ENCODE results near the gene MPPED2.

MPPED2 gene

DNA sequence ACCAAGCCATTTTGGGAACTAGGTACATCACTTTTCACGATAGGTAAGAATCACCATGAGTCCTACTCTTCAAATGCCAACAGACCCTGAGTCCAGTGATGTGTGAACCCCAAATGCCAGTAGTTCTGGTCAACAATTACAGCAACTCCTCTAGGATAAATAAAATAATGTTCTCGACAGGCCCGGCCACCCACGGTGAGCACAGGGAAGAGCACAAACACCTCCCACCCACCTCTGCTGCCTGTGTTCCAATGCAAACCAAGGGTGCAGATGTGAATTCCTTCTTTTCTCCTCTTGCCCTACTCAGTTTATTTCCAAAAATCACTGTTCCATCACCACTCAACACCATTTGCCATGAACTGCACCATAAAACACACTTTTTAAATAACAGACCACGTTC, 33.3 kb downstream of the MPPED2 start:
- TF ChIP-seq, protein P1, sequence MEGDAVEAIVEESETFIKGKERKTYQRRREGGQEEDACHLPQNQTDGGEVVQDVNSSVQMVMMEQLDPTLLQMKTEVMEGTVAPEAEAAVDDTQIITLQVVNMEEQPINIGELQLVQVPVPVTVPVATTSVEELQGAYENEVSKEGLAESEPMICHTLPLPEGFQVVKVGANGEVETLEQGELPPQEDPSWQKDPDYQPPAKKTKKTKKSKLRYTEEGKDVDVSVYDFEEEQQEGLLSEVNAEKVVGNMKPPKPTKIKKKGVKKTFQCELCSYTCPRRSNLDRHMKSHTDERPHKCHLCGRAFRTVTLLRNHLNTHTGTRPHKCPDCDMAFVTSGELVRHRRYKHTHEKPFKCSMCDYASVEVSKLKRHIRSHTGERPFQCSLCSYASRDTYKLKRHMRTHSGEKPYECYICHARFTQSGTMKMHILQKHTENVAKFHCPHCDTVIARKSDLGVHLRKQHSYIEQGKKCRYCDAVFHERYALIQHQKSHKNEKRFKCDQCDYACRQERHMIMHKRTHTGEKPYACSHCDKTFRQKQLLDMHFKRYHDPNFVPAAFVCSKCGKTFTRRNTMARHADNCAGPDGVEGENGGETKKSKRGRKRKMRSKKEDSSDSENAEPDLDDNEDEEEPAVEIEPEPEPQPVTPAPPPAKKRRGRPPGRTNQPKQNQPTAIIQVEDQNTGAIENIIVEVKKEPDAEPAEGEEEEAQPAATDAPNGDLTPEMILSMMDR (IDR thresholded peaks at IDR 0.05; ENCODE audit: low read depth, low read length, missing control alignments): no peak
- no peak overlapping the region for H3K4me3 ChIP-seq (ENCODE audit: low read depth, low read length)

DNA sequence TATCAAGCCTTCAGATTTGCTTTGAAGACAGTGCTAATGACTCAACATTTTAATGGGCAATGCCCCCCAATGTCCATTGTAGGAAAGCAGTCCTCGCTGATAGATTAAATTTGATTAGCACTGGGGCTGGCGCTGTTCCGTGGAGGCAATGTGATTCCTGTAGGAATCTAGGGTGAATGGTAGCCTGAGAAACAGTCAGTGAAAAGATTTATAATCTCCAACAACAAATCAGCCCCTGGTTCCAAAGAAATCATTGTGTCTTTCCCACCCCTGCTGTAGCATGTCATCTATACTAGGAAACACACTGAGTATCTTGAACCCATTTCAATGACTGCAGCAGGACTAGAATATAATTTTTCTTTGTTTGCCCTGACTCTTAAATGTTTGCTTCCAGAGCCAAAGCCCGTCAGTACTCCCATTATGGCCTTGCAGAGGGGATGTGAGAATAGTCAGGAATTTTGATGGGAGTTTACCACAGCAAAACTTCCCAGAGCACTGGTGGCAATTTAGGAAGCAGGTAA, 36.1 kb downstream of the MPPED2 start:
- DNase-seq (ENCODE audit: low read depth): no peak
- H3K4me3 ChIP-seq (ENCODE audit: low read depth, low read length): no peak overlapping the region
- TF ChIP-seq, protein P1 (IDR thresholded peaks at IDR 0.05; ENCODE audit: low read depth, low read length, missing control alignments): no peak

More for the DNA sequence above, 33.3 kb downstream of the MPPED2 start:
- no peak for DNase-seq (ENCODE audit: low read depth)

DNA sequence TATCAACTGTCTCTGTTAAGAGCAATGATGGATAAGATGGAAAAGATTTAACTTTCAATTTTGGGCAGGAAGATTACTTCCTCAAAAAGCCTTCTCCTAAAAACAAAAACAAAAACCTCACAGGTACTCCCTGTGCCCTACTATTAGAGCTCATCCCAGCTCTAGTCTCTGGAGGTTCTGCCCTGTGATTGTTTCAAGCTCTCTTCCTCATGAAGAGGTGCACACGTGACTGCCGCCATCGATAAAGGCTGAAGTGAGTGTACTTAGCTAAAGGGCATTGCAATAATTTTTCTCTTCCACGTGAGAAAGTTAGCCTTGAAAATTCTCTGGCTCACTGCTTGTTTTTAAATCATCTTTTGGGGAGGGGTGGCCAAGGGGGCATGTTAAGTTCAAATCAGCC, 36.6 kb downstream of the MPPED2 start:
- TF ChIP-seq, protein P1 (IDR thresholded peaks at IDR 0.05; ENCODE audit: low read depth, low read length, missing control alignments): no peak
- DNase-seq (ENCODE audit: low read depth): no peak
- no peak overlapping the region for H3K4me3 ChIP-seq (ENCODE audit: low read depth, low read length)

DNA sequence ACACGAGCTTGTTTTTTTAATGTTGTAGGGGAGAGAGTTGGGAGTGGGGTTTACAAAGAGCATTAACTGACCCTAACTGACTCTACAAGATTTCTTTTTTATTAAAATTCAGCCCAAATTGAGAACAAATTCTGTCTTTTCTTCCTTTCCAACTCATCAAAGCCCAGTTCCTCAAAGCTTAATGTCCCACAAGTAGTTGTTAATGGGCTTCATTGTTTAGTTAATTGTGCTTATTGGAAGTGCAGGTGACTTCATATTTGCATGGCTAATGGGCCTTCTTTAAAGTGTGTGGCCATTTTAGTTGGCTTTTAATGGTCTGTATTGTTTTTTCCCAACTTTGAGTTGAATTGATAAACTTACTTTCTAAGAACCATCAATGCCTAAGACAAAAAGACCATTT, 39.8 kb downstream of the MPPED2 start:
- TF ChIP-seq, protein P1 (IDR thresholded peaks at IDR 0.05; ENCODE audit: low read depth, low read length, missing control alignments): no peak
- H3K4me3 ChIP-seq (ENCODE audit: low read depth, low read length): no peak overlapping the region
- no peak for DNase-seq (ENCODE audit: low read depth)

DNA sequence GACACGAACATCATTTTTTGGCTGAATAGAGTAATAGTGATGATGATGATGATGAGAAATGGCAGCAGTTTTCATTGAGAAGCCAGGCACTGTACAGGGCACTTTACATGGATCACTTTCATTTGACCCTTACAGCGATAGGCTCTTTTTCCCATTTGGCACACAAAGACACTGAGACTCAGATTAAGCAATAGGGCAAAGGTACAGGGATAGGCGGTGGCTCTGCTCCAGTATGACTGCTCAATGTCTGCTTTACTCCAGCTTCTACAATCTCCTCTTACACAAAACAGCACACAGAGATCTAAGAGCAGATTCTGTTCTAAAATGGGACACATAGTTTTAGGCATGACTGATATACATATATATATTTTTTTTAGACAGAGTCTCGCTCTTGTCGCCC, 40.6 kb downstream of the MPPED2 start:
- H3K4me3 ChIP-seq (ENCODE audit: low read depth, low read length): no peak overlapping the region
- TF ChIP-seq, protein P1 (IDR thresholded peaks at IDR 0.05; ENCODE audit: low read depth, low read length, missing control alignments): no peak
- no peak for DNase-seq (ENCODE audit: low read depth)

DNA sequence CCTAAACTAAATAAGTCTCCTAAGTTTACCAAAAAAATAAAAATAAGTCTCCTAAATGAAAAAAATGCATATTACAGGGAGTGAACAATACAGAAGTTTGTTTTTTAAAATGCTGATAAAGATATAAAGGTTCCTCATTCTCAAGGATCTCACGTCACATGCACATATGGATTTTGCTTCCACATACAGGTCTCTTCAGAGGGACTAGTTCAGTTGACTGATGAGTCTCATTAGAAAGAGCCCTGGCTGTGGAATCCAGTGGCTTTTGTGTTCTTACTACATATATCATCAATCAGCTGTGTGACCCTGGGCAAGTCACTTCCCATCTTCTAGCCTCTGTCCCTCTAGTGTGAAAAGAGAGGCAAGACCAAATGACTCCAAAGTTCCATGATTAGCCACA, 43.1 kb downstream of the MPPED2 start:
- no peak overlapping the region for H3K4me3 ChIP-seq (ENCODE audit: low read depth, low read length)
- TF ChIP-seq, protein P1 (IDR thresholded peaks at IDR 0.05; ENCODE audit: low read depth, low read length, missing control alignments): no peak
- DNase-seq (ENCODE audit: low read depth): no peak

DNA sequence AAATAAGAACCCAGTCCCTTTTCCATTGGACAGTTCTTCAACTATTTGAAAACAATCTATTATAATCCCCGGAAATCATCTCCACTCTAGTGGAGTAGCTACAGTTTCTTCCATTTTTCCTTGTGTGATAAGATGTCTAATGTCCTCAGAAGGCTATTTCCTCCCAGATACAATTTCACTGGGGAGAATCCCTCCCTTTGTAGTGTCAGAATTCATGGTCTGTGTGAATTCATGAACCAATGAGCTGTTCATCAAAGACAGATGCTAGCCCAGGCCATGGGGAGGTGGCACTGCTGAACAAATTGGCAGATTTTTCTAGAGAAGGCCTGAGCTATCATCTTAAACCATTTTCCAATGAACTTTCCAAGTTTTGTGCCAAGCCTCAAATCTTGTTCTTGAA, 45.4 kb downstream of the MPPED2 start:
- TF ChIP-seq, protein P1 (IDR thresholded peaks at IDR 0.05; ENCODE audit: low read depth, low read length, missing control alignments): no peak
- no peak overlapping the region for H3K4me3 ChIP-seq (ENCODE audit: low read depth, low read length)
- no peak for DNase-seq (ENCODE audit: low read depth)
